ENCODE measurements around the gene SCNN1G. TPM values are rescaled to one million over a fixed set of nuclear protein-coding genes. Genes with fewer than 3 reads are reported as not detected.

Gene SCNN1G
- total and polyA plus RNA-seq, 4 donors: not detected

DNA sequence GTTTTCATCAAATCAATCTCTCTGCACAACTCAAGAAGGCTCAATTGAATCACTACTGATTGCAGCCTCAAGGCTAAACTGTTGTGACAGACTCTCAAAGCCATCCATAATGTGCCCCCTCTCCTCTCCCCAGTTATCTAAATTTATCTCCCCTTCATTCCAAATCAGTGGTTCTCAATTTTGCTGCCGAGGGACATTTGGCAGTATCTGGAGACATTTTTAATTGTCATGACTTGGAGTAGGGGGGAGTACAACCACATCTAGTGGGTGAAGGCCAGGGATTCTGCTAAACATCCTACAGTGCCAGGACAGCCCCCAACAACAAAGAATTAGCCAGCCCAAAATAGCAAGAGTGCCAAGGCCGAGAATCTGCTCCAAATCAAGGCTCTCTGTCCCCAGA, 42.4 kb upstream of the SCNN1G start:
- H3K9me3 ChIP-seq (ENCODE audit: control insufficient read depth in 4 of 4, low read length in 3 of 4): peaks cover 3 to 17% (median 9%) of the 10 kb centered on the region in 4 donors
- 88% methylated on average over 2 of the region's 2 CpGs for WGBS
- peaks cover 0 to 15% (median 4%) of the 10 kb centered on the region in 4 donors for H3K4me1 ChIP-seq (ENCODE audit: control insufficient read depth in 4 of 4, insufficient read depth in 4 of 4, low read length in 3 of 4)
- no peak overlapping the region for H3K9ac ChIP-seq (ENCODE audit: low read depth in 1 of 2, low read length in 2 of 2)
- H3K27ac ChIP-seq (ENCODE audit: low read depth in 1 of 2, low read length in 2 of 2): no peak overlapping the region
- no peaks in the 10 kb centered on the region for H3K27me3 ChIP-seq (ENCODE audit: control insufficient read depth in 4 of 4, insufficient read depth in 4 of 4, low read length in 3 of 4)
- no peak for TF ChIP-seq GABPA (IDR thresholded peaks at IDR 0.05 in 1 of 2, conservative IDR thresholded peaks at IDR 0.05 in 1 of 2)
- no peak for TF ChIP-seq SP1 (IDR thresholded peaks at IDR 0.05)
- no peak for TF ChIP-seq RAD21 (IDR thresholded peaks at IDR 0.05)
- TF ChIP-seq EGR1 (IDR thresholded peaks at IDR 0.05; ENCODE audit: low read depth in 2 of 2): no peak
- TF ChIP-seq, protein P1, sequence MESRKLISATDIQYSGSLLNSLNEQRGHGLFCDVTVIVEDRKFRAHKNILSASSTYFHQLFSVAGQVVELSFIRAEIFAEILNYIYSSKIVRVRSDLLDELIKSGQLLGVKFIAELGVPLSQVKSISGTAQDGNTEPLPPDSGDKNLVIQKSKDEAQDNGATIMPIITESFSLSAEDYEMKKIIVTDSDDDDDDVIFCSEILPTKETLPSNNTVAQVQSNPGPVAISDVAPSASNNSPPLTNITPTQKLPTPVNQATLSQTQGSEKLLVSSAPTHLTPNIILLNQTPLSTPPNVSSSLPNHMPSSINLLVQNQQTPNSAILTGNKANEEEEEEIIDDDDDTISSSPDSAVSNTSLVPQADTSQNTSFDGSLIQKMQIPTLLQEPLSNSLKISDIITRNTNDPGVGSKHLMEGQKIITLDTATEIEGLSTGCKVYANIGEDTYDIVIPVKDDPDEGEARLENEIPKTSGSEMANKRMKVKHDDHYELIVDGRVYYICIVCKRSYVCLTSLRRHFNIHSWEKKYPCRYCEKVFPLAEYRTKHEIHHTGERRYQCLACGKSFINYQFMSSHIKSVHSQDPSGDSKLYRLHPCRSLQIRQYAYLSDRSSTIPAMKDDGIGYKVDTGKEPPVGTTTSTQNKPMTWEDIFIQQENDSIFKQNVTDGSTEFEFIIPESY (IDR thresholded peaks at IDR 0.05): no peak
- no peak for TF ChIP-seq FOXA2 (IDR thresholded peaks at IDR 0.05)
- TF ChIP-seq MAX (IDR thresholded peaks at IDR 0.05): no peak
- no peak for TF ChIP-seq HNF4A (conservative IDR thresholded peaks at IDR 0.05)
- no peak for TF ChIP-seq JUND (IDR thresholded peaks at IDR 0.05)
- no peak for TF ChIP-seq HNF4G (IDR thresholded peaks at IDR 0.05)
- DNase-seq (ENCODE audit: low spot score): no peak
- no peak overlapping the region for H3K4me3 ChIP-seq (ENCODE audit: low read depth in 1 of 3, low read length in 3 of 3)
- peaks cover 0 to 5% (median 0%) of the 10 kb centered on the region in 4 donors for H3K36me3 ChIP-seq (ENCODE audit: control insufficient read depth in 4 of 4, insufficient read depth in 3 of 4, low read depth in 1 of 4, low read length in 3 of 4)

DNA sequence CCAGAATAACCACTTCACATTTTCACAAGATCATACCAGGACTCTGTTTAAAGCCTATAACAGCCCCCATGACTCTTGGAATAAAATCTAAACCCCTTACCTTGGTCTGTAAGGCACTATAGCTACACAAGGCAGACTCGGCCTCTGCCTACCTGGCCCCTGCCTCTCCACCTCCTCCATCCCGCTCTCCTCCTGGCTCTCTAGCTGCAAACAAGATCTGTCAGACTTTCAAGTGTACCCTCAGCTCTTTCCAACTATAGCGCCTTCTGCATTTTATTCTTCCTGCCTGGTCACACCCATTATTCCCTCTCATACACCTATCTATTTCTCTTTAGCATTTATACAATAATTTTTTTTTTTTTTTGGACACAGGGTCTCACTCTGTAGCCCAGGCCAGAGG, 41.5 kb upstream of the SCNN1G start:
- no peak overlapping the region for H3K9ac ChIP-seq (ENCODE audit: low read depth in 1 of 2, low read length in 2 of 2)
- 97% methylated on average over 3 of the region's 3 CpGs for WGBS
- peaks cover 3 to 14% (median 7%) of the 10 kb centered on the region in 4 donors for H3K9me3 ChIP-seq (ENCODE audit: control insufficient read depth in 4 of 4, low read length in 3 of 4)
- no peak for DNase-seq (ENCODE audit: low spot score)
- H3K4me3 ChIP-seq (ENCODE audit: low read depth in 1 of 3, low read length in 3 of 3): no peak overlapping the region
- H3K36me3 ChIP-seq (ENCODE audit: control insufficient read depth in 4 of 4, insufficient read depth in 3 of 4, low read depth in 1 of 4, low read length in 3 of 4): peaks cover 0 to 5% (median 0%) of the 10 kb centered on the region in 4 donors
- TF ChIP-seq RAD21 (IDR thresholded peaks at IDR 0.05) (no peak), FOXA2 (IDR thresholded peaks at IDR 0.05) (no peak), HNF4A (conservative IDR thresholded peaks at IDR 0.05) (no peak), RXRA (IDR thresholded peaks at IDR 0.05) (no peak), YY1 (IDR thresholded peaks at IDR 0.05) (no peak), NR2F2 (IDR thresholded peaks at IDR 0.05) (no peak), HNF4G (IDR thresholded peaks at IDR 0.05) (no peak), SP1 (IDR thresholded peaks at IDR 0.05) (no peak), FOXA1 (IDR thresholded peaks at IDR 0.05) (no peak), MAX (IDR thresholded peaks at IDR 0.05) (no peak), ATF3 (IDR thresholded peaks at IDR 0.05) (no peak), GABPA (IDR thresholded peaks at IDR 0.05 in 1 of 2, conservative IDR thresholded peaks at IDR 0.05 in 1 of 2) (no peak), REST (IDR thresholded peaks at IDR 0.05) (no peak), TAF1 (conservative IDR thresholded peaks at IDR 0.05) (no peak), EGR1 (IDR thresholded peaks at IDR 0.05; ENCODE audit: low read depth in 2 of 2) (no peak), JUND (IDR thresholded peaks at IDR 0.05) (no peak)
- TF ChIP-seq, protein P2, sequence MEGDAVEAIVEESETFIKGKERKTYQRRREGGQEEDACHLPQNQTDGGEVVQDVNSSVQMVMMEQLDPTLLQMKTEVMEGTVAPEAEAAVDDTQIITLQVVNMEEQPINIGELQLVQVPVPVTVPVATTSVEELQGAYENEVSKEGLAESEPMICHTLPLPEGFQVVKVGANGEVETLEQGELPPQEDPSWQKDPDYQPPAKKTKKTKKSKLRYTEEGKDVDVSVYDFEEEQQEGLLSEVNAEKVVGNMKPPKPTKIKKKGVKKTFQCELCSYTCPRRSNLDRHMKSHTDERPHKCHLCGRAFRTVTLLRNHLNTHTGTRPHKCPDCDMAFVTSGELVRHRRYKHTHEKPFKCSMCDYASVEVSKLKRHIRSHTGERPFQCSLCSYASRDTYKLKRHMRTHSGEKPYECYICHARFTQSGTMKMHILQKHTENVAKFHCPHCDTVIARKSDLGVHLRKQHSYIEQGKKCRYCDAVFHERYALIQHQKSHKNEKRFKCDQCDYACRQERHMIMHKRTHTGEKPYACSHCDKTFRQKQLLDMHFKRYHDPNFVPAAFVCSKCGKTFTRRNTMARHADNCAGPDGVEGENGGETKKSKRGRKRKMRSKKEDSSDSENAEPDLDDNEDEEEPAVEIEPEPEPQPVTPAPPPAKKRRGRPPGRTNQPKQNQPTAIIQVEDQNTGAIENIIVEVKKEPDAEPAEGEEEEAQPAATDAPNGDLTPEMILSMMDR (IDR thresholded peaks at IDR 0.05; ENCODE audit: low read depth, low read length, missing input control): no peak
- TF ChIP-seq, protein P1 (IDR thresholded peaks at IDR 0.05): no peak
- H3K4me1 ChIP-seq (ENCODE audit: control insufficient read depth in 4 of 4, insufficient read depth in 4 of 4, low read length in 3 of 4): peaks cover 0 to 18% (median 4%) of the 10 kb centered on the region in 4 donors
- no peak overlapping the region for H3K27ac ChIP-seq (ENCODE audit: low read depth in 1 of 2, low read length in 2 of 2)
- no peaks in the 10 kb centered on the region for H3K27me3 ChIP-seq (ENCODE audit: control insufficient read depth in 4 of 4, insufficient read depth in 4 of 4, low read length in 3 of 4)
